ENCODE results near the gene TAF4. TPM values are rescaled to one million over a fixed set of nuclear protein-coding genes. Genes with fewer than 3 reads are reported as not detected.

The TAF4 gene
- total and polyA plus RNA-seq, 7 donors: 3.6 to 13.3 (median 8.9) TPM

GRCh38 chr20:61994546-61994945 lies 71.1 kb downstream of the TAF4 start:
- no peak for DNase-seq
- Histone ChIP-seq H3K36me3 (peaks cover 4 to 96% (median 65%) of the 10 kb centered on the region in 4 donors), H3K4me1 (no peaks in the 10 kb centered on the region), H3K27me3 (no peaks in the 10 kb centered on the region), H3K27ac (no peak overlapping the region), H3K4me3 (no peak overlapping the region), H3K9me3 (peaks cover 3 to 14% (median 11%) of the 10 kb centered on the region in 4 donors)
- 95 to 97% methylated on average over 8 of the region's 8 CpGs for WGBS, 2 donors
- intact Hi-C loops (cut with DNase I): no loop called here
- no peak for TF ChIP-seq POLR2A (IDR thresholded peaks at IDR 0.05)
- TF ChIP-seq POLR2AphosphoS5 (IDR thresholded peaks at IDR 0.05): no peak
- TF ChIP-seq, protein P1, sequence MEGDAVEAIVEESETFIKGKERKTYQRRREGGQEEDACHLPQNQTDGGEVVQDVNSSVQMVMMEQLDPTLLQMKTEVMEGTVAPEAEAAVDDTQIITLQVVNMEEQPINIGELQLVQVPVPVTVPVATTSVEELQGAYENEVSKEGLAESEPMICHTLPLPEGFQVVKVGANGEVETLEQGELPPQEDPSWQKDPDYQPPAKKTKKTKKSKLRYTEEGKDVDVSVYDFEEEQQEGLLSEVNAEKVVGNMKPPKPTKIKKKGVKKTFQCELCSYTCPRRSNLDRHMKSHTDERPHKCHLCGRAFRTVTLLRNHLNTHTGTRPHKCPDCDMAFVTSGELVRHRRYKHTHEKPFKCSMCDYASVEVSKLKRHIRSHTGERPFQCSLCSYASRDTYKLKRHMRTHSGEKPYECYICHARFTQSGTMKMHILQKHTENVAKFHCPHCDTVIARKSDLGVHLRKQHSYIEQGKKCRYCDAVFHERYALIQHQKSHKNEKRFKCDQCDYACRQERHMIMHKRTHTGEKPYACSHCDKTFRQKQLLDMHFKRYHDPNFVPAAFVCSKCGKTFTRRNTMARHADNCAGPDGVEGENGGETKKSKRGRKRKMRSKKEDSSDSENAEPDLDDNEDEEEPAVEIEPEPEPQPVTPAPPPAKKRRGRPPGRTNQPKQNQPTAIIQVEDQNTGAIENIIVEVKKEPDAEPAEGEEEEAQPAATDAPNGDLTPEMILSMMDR (IDR thresholded peaks at IDR 0.05): no peak
- no peak for TF ChIP-seq EP300 (IDR thresholded peaks at IDR 0.05)

- Histone ChIP-seq H3K9me3 (peaks cover 3 to 14% (median 11%) of the 10 kb centered on the region in 4 donors), H3K4me1 (no peaks in the 10 kb centered on the region), H3K27ac (no peak overlapping the region), H3K36me3 (peaks cover 4 to 82% (median 56%) of the 10 kb centered on the region in 4 donors), H3K27me3 (no peaks in the 10 kb centered on the region), H3K4me3 (no peak overlapping the region)
- intact Hi-C loops (cut with DNase I): no loop called here
- DNase-seq: no peak
- WGBS, 2 donors: 93 to 98% methylated on average over 15 of the region's 15 CpGs
- TF ChIP-seq POLR2AphosphoS5 (IDR thresholded peaks at IDR 0.05) (no peak), POLR2A (IDR thresholded peaks at IDR 0.05) (no peak), EP300 (IDR thresholded peaks at IDR 0.05) (no peak)
- TF ChIP-seq, protein P1 (IDR thresholded peaks at IDR 0.05): no peak
These were observed 72.6 kb downstream of the TAF4 start for GRCh38 chr20:61993058-61993457.

GRCh38 chr20:61991476-61991875 lies 74.2 kb downstream of the TAF4 start:
- H3K36me3 ChIP-seq: peaks cover 4 to 79% (median 53%) of the 10 kb centered on the region in 4 donors
- H3K4me1 ChIP-seq: no peaks in the 10 kb centered on the region
- H3K4me3 ChIP-seq: no peak overlapping the region
- no peak overlapping the region for H3K27ac ChIP-seq
- intact Hi-C loops (cut with DNase I): no loop called here
- 97 to 98% methylated on average over 6 of the region's 6 CpGs for WGBS, 2 donors
- TF ChIP-seq POLR2AphosphoS5 (IDR thresholded peaks at IDR 0.05): no peak
- TF ChIP-seq, protein P1 (IDR thresholded peaks at IDR 0.05): no peak
- TF ChIP-seq POLR2A (IDR thresholded peaks at IDR 0.05): no peak
- no peak for TF ChIP-seq EP300 (IDR thresholded peaks at IDR 0.05)
- no peaks in the 10 kb centered on the region for H3K27me3 ChIP-seq
- H3K9me3 ChIP-seq: peaks cover 3 to 14% (median 11%) of the 10 kb centered on the region in 4 donors
- no peak for DNase-seq

DNA sequence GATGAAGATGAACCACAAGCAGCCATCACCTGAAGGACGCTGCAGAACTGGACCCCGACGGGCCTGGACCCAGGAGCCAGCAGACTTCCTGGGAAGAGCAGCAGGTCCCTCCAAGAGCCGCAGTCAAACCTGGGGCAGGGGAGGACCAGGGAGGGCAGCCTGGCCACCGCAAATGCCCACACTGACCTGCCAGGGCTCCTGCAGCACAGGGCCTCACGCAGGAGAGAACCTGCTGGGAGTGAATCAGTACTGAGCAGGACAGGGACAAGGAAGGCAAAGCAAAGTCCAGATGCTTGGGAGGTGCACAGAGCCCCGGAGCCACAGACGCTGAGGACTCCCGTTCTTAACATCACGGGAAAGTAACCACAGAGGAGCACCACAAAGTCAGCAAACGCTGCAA lies 75.2 kb downstream of the TAF4 start:
- intact Hi-C loops (cut with DNase I): no loop called here
- Histone ChIP-seq H3K36me3 (peaks cover 4 to 72% (median 47%) of the 10 kb centered on the region in 4 donors), H3K27me3 (no peaks in the 10 kb centered on the region), H3K9me3 (peaks cover 3 to 14% (median 11%) of the 10 kb centered on the region in 4 donors), H3K27ac (no peak overlapping the region), H3K4me1 (no peaks in the 10 kb centered on the region), H3K4me3 (no peak overlapping the region)
- no peak for DNase-seq
- 93 to 94% methylated on average over 11 of the region's 11 CpGs for WGBS, 2 donors
- no peak for TF ChIP-seq POLR2A (IDR thresholded peaks at IDR 0.05)
- no peak for TF ChIP-seq EP300 (IDR thresholded peaks at IDR 0.05)
- TF ChIP-seq, protein P1 (IDR thresholded peaks at IDR 0.05): no peak
- TF ChIP-seq POLR2AphosphoS5 (IDR thresholded peaks at IDR 0.05): no peak

DNA sequence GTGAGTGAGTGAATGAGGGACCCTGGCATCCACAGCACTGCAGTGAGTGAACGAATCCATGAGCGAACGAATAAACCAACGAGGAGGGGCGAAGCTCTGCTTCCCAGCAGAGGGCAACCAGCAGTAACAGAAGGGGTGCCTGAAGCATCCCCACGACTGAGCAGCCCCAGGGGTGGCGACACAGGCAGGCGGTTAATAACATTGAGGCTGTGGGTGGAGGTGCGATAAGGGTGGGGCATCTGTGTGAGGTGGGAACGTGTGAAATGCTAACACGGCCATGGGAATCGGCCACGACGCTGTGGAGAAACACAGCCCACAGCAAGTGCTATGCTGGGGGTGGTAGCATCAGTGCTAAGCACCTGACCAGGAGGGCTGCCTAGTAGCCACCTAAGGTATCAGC lies 75.9 kb downstream of the TAF4 start:
- Histone ChIP-seq H3K9me3 (peaks cover 3 to 14% (median 11%) of the 10 kb centered on the region in 4 donors), H3K4me1 (no peaks in the 10 kb centered on the region), H3K27ac (no peak overlapping the region), H3K4me3 (no peak overlapping the region), H3K27me3 (no peaks in the 10 kb centered on the region), H3K36me3 (peaks cover 4 to 65% (median 42%) of the 10 kb centered on the region in 4 donors)
- DNase-seq: no peak
- TF ChIP-seq POLR2A (IDR thresholded peaks at IDR 0.05) (no peak), EP300 (IDR thresholded peaks at IDR 0.05) (no peak), POLR2AphosphoS5 (IDR thresholded peaks at IDR 0.05) (no peak)
- TF ChIP-seq, protein P1 (IDR thresholded peaks at IDR 0.05): no peak
- intact Hi-C loops (cut with DNase I): no loop called here
- 90 to 91% methylated on average over 14 of the region's 14 CpGs for WGBS, 2 donors

Measured in sigmoid colon (tissue), 7 donors.